Neural cell (in vitro differentiated cells): Measurements from ENCODE around the gene MYRF. TPM values are rescaled to one million over a fixed set of nuclear protein-coding genes. Genes with fewer than 3 reads are reported as not detected.
A peak's percentile ranks its signal among the peaks of the same experiment; 100 is the strongest.

Source experiments
- H2AFZ ChIP-seq: fragments of 200-600, 300-800 bp; sonication (generic), shearing (Covaris generic); 2 replicates; pipeline ENCODE4 v1.6.0; 2014; ENCODE audit warnings: low read depth, mild to moderate bottlenecking, antibody characterized with exemption, low read length, moderate library complexity
- H3F3A ChIP-seq: fragments of 200-600 bp; shearing (Covaris generic); 2 replicates; pipeline ENCODE4 v1.6.1; 2016; ENCODE audit warnings: mild to moderate bottlenecking, moderate library complexity, mixed read lengths, antibody characterized with exemption, low read length; ENCODE audit not compliant: insufficient read depth, poor library complexity, severe bottlenecking
- H3K27ac ChIP-seq: fragments of 200-600, 300-800 bp; sonication (generic), shearing (Covaris generic); 2 replicates; pipeline ENCODE4 v1.5.1; 2014; ENCODE audit warnings: mild to moderate bottlenecking, low read length, moderate library complexity
- H3K27me3 ChIP-seq: fragments of 300-800, 200-600 bp; sonication (generic), shearing (Covaris generic); 2 replicates; pipeline ENCODE4 v1.6.0; 2014; ENCODE audit warnings: mild to moderate bottlenecking, low read depth, low read length, moderate library complexity; ENCODE audit not compliant: insufficient read depth
- H3K36me3 ChIP-seq: fragments of 300-800, 200-600 bp; sonication (generic), shearing (Covaris generic); 2 replicates; pipeline ENCODE4 v1.5.1; 2014; ENCODE audit warnings: mild to moderate bottlenecking, antibody characterized with exemption, low read length, moderate library complexity; ENCODE audit not compliant: insufficient read depth
- H3K4me2 ChIP-seq: fragments of 300-800, 200-600 bp; sonication (generic), shearing (Covaris generic); 2 replicates; pipeline ENCODE4 v1.6.0; 2014; ENCODE audit warnings: mild to moderate bottlenecking, low read length
- H3K4me3 ChIP-seq: fragments of 300-800, 200-600 bp; sonication (generic), shearing (Covaris generic); 2 replicates; pipeline ENCODE4 v1.5.1; 2014; ENCODE audit warnings: mild to moderate bottlenecking, low read length, moderate library complexity
- H3K79me2 ChIP-seq: fragments of 200-600 bp; shearing (Covaris generic); replicated peaks from 2 replicates; pipeline ENCODE4 v1.6.0; 2014; ENCODE audit warnings: mild to moderate bottlenecking, low read length, moderate library complexity; ENCODE audit not compliant: insufficient read depth
- H3K9ac ChIP-seq: fragments of 300-800, 200-600 bp; sonication (generic), shearing (Covaris generic); 2 replicates; pipeline ENCODE4 v1.6.1; 2016; ENCODE audit warnings: mild to moderate bottlenecking, low read length, mixed read lengths
- H3K9me2 ChIP-seq: fragments of 200-600 bp; shearing (Covaris generic); 2 replicates; pipeline ENCODE4 v1.6.1; 2016; ENCODE audit warnings: mild to moderate bottlenecking, low read length, mixed read lengths; ENCODE audit not compliant: insufficient read depth
- H3K9me3 ChIP-seq: fragments of 200-600, 300-800 bp; sonication (generic), shearing (Covaris generic); 2 replicates; pipeline ENCODE4 v1.6.1; 2016; ENCODE audit warnings: mild to moderate bottlenecking, mixed run types, low read length, moderate library complexity, mixed read lengths
- H4K20me1 ChIP-seq: fragments of 200-600 bp; shearing (Covaris generic); 2 replicates; pipeline ENCODE4 v1.6.1; 2016; ENCODE audit warnings: mild to moderate bottlenecking, mixed run types; ENCODE audit not compliant: insufficient read depth
- EP300 ChIP-seq: fragments of 450-650 bp; conservative IDR thresholded peaks from 2 replicates; pipeline ENCODE4 v1.6.1; 2014; ENCODE audit warnings: antibody characterized with exemption, mild to moderate bottlenecking, moderate library complexity; ENCODE audit not compliant: poor library complexity, severe bottlenecking
- EZH2 ChIP-seq: fragments of 200-600, 300-800 bp; shearing (Covaris generic), sonication (generic); IDR thresholded peaks from 2 replicates; pipeline ENCODE4 v1.6.1; 2014; ENCODE audit warnings: antibody characterized with exemption, low read length, borderline replicate concordance, mild to moderate bottlenecking; ENCODE audit not compliant: insufficient read depth, poor library complexity, severe bottlenecking
- MXI1 ChIP-seq: fragments of 450-650 bp; conservative IDR thresholded peaks from 2 replicates; pipeline ENCODE4 v1.6.1; 2014; ENCODE audit warnings: antibody characterized with exemption, mild to moderate bottlenecking; ENCODE audit not compliant: poor library complexity, severe bottlenecking
- POLR2AphosphoS5 ChIP-seq: IDR thresholded peaks from 2 replicates; pipeline ENCODE4 v1.6.1; 2012
- RAD21 ChIP-seq: fragments of 450-650 bp; conservative IDR thresholded peaks from 2 replicates; pipeline ENCODE4 v1.6.1; 2014; ENCODE audit warnings: antibody characterized with exemption, mild to moderate bottlenecking, moderate library complexity
- SMC3 ChIP-seq: fragments of 450-650 bp; conservative IDR thresholded peaks from 2 replicates; pipeline ENCODE4 v1.6.1; 2014; ENCODE audit warnings: antibody characterized with exemption, mild to moderate bottlenecking, moderate library complexity; ENCODE audit not compliant: poor library complexity
- TAF1 ChIP-seq: IDR thresholded peaks from 2 replicates; pipeline ENCODE4 v1.6.1; 2012; ENCODE audit warnings: low read depth
- polyA plus RNA-seq: library from polyadenylated mRNA; depleted of rRNA; stranded (reverse); fragments of >200 nt; gene quantifications from 2 replicates; pipeline ENCODE4 v1.2.3, GENCODE V29; 2014
- TF ChIP-seq, protein P1 (sequence below): fragments of 450-650 bp; IDR thresholded peaks from 2 replicates; pipeline ENCODE4 v1.5.1; 2014; ENCODE audit warnings: antibody characterized with exemption, mild to moderate bottlenecking, moderate library complexity; ENCODE audit not compliant: poor library complexity, severe bottlenecking
- TF ChIP-seq, protein P2 (sequence below): IDR thresholded peaks from 2 replicates; pipeline ENCODE4 v1.6.1; 2012; ENCODE audit warnings: borderline replicate concordance

Gene MYRF
- polyA plus RNA-seq, 1 donor from 2014 or later: 0.16 TPM

DNA sequence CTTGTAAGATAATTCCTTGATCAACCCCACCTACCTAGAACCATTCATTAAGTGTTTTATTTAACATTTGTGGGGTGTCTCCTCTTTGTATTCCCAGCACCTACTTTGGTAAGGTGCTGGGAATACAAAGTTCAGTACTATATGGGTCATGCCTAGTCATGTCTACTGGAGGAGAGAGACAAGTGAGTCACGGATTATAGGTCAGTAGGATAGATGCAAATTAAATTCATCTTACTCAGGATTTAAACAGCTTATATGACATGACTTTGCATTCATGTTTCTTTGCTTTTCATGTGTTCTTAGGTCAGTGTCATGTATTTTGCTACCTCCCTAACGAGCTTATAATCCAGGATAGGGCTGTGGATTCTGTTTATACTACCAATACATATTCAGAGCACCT lies 67.7 kb downstream of the MYRF start:
- Histone ChIP-seq H3K27ac (no peak overlapping the region), H3K9me2 (no peaks in the 10 kb centered on the region), H4K20me1 (no peaks in the 10 kb centered on the region), H3K4me3 (no peak overlapping the region), H3K4me2 (no peak overlapping the region), H2AFZ (no peak overlapping the region), H3K27me3 (no peaks in the 10 kb centered on the region), H3K9ac (no peak overlapping the region), H3K79me2 (peaks cover 34% of the 10 kb centered on the region), H3K9me3 (no peaks in the 10 kb centered on the region), H3K36me3 (no peaks in the 10 kb centered on the region), H3F3A (no peaks in the 10 kb centered on the region)
- TF ChIP-seq EP300: no peak
- no peak for TF ChIP-seq TAF1
- TF ChIP-seq RAD21: no peak
- no peak for TF ChIP-seq EZH2
- TF ChIP-seq, protein P1, sequence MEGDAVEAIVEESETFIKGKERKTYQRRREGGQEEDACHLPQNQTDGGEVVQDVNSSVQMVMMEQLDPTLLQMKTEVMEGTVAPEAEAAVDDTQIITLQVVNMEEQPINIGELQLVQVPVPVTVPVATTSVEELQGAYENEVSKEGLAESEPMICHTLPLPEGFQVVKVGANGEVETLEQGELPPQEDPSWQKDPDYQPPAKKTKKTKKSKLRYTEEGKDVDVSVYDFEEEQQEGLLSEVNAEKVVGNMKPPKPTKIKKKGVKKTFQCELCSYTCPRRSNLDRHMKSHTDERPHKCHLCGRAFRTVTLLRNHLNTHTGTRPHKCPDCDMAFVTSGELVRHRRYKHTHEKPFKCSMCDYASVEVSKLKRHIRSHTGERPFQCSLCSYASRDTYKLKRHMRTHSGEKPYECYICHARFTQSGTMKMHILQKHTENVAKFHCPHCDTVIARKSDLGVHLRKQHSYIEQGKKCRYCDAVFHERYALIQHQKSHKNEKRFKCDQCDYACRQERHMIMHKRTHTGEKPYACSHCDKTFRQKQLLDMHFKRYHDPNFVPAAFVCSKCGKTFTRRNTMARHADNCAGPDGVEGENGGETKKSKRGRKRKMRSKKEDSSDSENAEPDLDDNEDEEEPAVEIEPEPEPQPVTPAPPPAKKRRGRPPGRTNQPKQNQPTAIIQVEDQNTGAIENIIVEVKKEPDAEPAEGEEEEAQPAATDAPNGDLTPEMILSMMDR: no peak
- TF ChIP-seq, protein P2, sequence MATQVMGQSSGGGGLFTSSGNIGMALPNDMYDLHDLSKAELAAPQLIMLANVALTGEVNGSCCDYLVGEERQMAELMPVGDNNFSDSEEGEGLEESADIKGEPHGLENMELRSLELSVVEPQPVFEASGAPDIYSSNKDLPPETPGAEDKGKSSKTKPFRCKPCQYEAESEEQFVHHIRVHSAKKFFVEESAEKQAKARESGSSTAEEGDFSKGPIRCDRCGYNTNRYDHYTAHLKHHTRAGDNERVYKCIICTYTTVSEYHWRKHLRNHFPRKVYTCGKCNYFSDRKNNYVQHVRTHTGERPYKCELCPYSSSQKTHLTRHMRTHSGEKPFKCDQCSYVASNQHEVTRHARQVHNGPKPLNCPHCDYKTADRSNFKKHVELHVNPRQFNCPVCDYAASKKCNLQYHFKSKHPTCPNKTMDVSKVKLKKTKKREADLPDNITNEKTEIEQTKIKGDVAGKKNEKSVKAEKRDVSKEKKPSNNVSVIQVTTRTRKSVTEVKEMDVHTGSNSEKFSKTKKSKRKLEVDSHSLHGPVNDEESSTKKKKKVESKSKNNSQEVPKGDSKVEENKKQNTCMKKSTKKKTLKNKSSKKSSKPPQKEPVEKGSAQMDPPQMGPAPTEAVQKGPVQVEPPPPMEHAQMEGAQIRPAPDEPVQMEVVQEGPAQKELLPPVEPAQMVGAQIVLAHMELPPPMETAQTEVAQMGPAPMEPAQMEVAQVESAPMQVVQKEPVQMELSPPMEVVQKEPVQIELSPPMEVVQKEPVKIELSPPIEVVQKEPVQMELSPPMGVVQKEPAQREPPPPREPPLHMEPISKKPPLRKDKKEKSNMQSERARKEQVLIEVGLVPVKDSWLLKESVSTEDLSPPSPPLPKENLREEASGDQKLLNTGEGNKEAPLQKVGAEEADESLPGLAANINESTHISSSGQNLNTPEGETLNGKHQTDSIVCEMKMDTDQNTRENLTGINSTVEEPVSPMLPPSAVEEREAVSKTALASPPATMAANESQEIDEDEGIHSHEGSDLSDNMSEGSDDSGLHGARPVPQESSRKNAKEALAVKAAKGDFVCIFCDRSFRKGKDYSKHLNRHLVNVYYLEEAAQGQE: no peak
- TF ChIP-seq POLR2AphosphoS5: no peak
- no peak for TF ChIP-seq MXI1
- no peak for TF ChIP-seq SMC3

- no peaks in the 10 kb centered on the region for H3K9me3 ChIP-seq
- H3K4me2 ChIP-seq: peak overlapping the region; percentile 98
- H3K79me2 ChIP-seq: peaks cover 40% of the 10 kb centered on the region
- peak overlapping the region; percentile 100 for H3K9ac ChIP-seq
- H3K9me2 ChIP-seq: no peaks in the 10 kb centered on the region
- TF ChIP-seq POLR2AphosphoS5 (no peak), TAF1 (peak; percentile 91), MXI1 (peak; percentile 55), SMC3 (peak; percentile 18), EZH2 (no peak), RAD21 (peak; percentile 8), EP300 (no peak)
- TF ChIP-seq, protein P2: peak; percentile 84
- TF ChIP-seq, protein P1: no peak
- peak overlapping the region; percentile 100 for H3K4me3 ChIP-seq
- H4K20me1 ChIP-seq: peaks cover 8% of the 10 kb centered on the region
- no peaks in the 10 kb centered on the region for H3K27me3 ChIP-seq
- peaks cover 8% of the 10 kb centered on the region for H3F3A ChIP-seq
- no peaks in the 10 kb centered on the region for H3K36me3 ChIP-seq
- peak overlapping the region; percentile 100 for H3K27ac ChIP-seq
- H2AFZ ChIP-seq: peak overlapping the region; percentile 53
Observed at GRCh38 chr11:61826930-61827570, 74.6 kb downstream of the MYRF start.
